ENCODE data around the gene SPATA17. TPM values are rescaled to one million over a fixed set of nuclear protein-coding genes. Genes with fewer than 3 reads are reported as not detected.

The SPATA17 gene
- total RNA-seq, 4 donors from 2014 or later, result 0.52 to 2.4 TPM; not detected in 2

GRCh38 chr1:217599154-217599553 is 32.0 kb upstream of the SPATA17 start:
- TF ChIP-seq CTCF (IDR thresholded peaks at IDR 0.05) (no peak), POLR2A (IDR thresholded peaks at IDR 0.05) (no peak)
- Histone ChIP-seq H3K27ac (no peak overlapping the region), H3K27me3 (no peaks in the 10 kb centered on the region), H3K4me3 (no peak overlapping the region), H3K4me1 (no peaks in the 10 kb centered on the region), H3K9me3 (no peaks in the 10 kb centered on the region), H3K36me3 (no peaks in the 10 kb centered on the region)
- intact Hi-C loops (cut with DNase I; ENCODE audit: low total_unique reads), result no loop called here
- DNase-seq, result no peak

GRCh38 chr1:217602380-217602779 is 28.8 kb upstream of the SPATA17 start:
- intact Hi-C loops (cut with DNase I; ENCODE audit: low total_unique reads), result no loop called here

GRCh38 chr1:217605390-217605789 is 25.8 kb upstream of the SPATA17 start:
- no peak for DNase-seq
- H3K9me3 ChIP-seq, result no peaks in the 10 kb centered on the region
- no peaks in the 10 kb centered on the region for H3K36me3 ChIP-seq
- no peaks in the 10 kb centered on the region for H3K27me3 ChIP-seq
- no peak overlapping the region for H3K4me3 ChIP-seq
- intact Hi-C loops (cut with DNase I; ENCODE audit: low total_unique reads), result no loop called here
- H3K4me1 ChIP-seq, result no peaks in the 10 kb centered on the region
- H3K27ac ChIP-seq, result no peak overlapping the region
- TF ChIP-seq CTCF (IDR thresholded peaks at IDR 0.05) (no peak), POLR2A (IDR thresholded peaks at IDR 0.05) (no peak)

More at GRCh38 chr1:217602380-217602779, 28.8 kb upstream of the SPATA17 start:
- H3K4me1 ChIP-seq, result no peaks in the 10 kb centered on the region
- H3K36me3 ChIP-seq, result no peaks in the 10 kb centered on the region
- H3K4me3 ChIP-seq, result no peak overlapping the region
- H3K27ac ChIP-seq, result no peak overlapping the region
- DNase-seq, result no peak
- no peaks in the 10 kb centered on the region for H3K27me3 ChIP-seq
- H3K9me3 ChIP-seq, result no peaks in the 10 kb centered on the region
- TF ChIP-seq CTCF (IDR thresholded peaks at IDR 0.05), result no peak
- TF ChIP-seq POLR2A (IDR thresholded peaks at IDR 0.05), result no peak

- Histone ChIP-seq H3K4me1 (no peaks in the 10 kb centered on the region), H3K27ac (no peak overlapping the region), H3K36me3 (no peaks in the 10 kb centered on the region), H3K9me3 (no peaks in the 10 kb centered on the region), H3K4me3 (no peak overlapping the region), H3K27me3 (no peaks in the 10 kb centered on the region)
- intact Hi-C loops (cut with DNase I; ENCODE audit: low total_unique reads), result no loop called here
- no peak for DNase-seq
- TF ChIP-seq POLR2A (IDR thresholded peaks at IDR 0.05) (no peak), CTCF (IDR thresholded peaks at IDR 0.05) (no peak)
These were observed 16.9 kb upstream of the SPATA17 start for GRCh38 chr1:217614200-217614712.

- H3K4me3 ChIP-seq, result no peak overlapping the region
- intact Hi-C loops (cut with DNase I; ENCODE audit: low total_unique reads), result no loop called here
- no peak for DNase-seq
- no peaks in the 10 kb centered on the region for H3K9me3 ChIP-seq
- TF ChIP-seq POLR2A (IDR thresholded peaks at IDR 0.05) (no peak), CTCF (IDR thresholded peaks at IDR 0.05) (no peak)
- no peaks in the 10 kb centered on the region for H3K27me3 ChIP-seq
- no peak overlapping the region for H3K27ac ChIP-seq
- H3K36me3 ChIP-seq, result no peaks in the 10 kb centered on the region
- H3K4me1 ChIP-seq, result no peaks in the 10 kb centered on the region
These were observed 14.0 kb upstream of the SPATA17 start for GRCh38 chr1:217617126-217617525.

All from uterus (tissue), 4 donors.